Endothelial cell (in vitro differentiated cells): ENCODE measurements around the gene CARMIL1. TPM values are rescaled to one million over a fixed set of nuclear protein-coding genes. Genes with fewer than 3 reads are reported as not detected.

Experiments
- DNase-seq: peaks from one replicate; pipeline ENCODE4 v3.0.0; 2021; ENCODE audit warnings: low spot score
- H3K27ac Mint-ChIP-seq: one replicate; pipeline ENCODE4 v1.8.0; 2021; ENCODE audit warnings: mixed read lengths, inconsistent platforms; ENCODE audit not compliant: unreplicated experiment
- H3K27me3 Mint-ChIP-seq: one replicate; pipeline ENCODE4 v1.8.0; 2021; ENCODE audit warnings: mild to moderate bottlenecking, moderate library complexity, mixed read lengths, inconsistent platforms; ENCODE audit not compliant: unreplicated experiment
- H3K36me3 Mint-ChIP-seq: one replicate; pipeline ENCODE4 v1.8.0; 2021; ENCODE audit warnings: mild to moderate bottlenecking, low read depth, mixed read lengths, inconsistent platforms; ENCODE audit not compliant: unreplicated experiment
- H3K4me1 Mint-ChIP-seq: one replicate; pipeline ENCODE4 v1.8.0; 2021; ENCODE audit warnings: mild to moderate bottlenecking, mixed read lengths, inconsistent platforms; ENCODE audit not compliant: unreplicated experiment
- H3K4me3 Mint-ChIP-seq: one replicate; pipeline ENCODE4 v1.8.0; 2021; ENCODE audit warnings: mild to moderate bottlenecking, mixed read lengths, inconsistent platforms; ENCODE audit not compliant: unreplicated experiment
- H3K9me3 Mint-ChIP-seq: one replicate; pipeline ENCODE4 v1.8.0; 2021; ENCODE audit warnings: mixed read lengths, inconsistent platforms; ENCODE audit not compliant: unreplicated experiment
- CTCF ChIP-seq: fragments of 200-600 bp; sonication (generic); IDR thresholded peaks from one replicate; pipeline ENCODE4 v1.5.0; 2021; ENCODE audit warnings: antibody characterized with exemption; ENCODE audit not compliant: unreplicated experiment
- total RNA-seq: library from RNA; stranded (reverse); fragmentation: NEBNext Ultra II Directional; extraction: Animal tissue kit (Norgen Biotek cat#: 25700); gene quantifications from one replicate; pipeline ENCODE4 v1.2.1, GENCODE V29; 2021; ENCODE audit not compliant: unreplicated experiment

CARMIL1 gene
- total RNA-seq, 1 donor from 2014 or later = 32.5 TPM

- DNase-seq = no peak
- no peak for TF ChIP-seq CTCF
- peak overlapping the region; percentile 49 for H3K27ac Mint-ChIP-seq
Measured at GRCh38 chr6:25449774-25450173, 170.6 kb downstream of the CARMIL1 start.

DNA sequence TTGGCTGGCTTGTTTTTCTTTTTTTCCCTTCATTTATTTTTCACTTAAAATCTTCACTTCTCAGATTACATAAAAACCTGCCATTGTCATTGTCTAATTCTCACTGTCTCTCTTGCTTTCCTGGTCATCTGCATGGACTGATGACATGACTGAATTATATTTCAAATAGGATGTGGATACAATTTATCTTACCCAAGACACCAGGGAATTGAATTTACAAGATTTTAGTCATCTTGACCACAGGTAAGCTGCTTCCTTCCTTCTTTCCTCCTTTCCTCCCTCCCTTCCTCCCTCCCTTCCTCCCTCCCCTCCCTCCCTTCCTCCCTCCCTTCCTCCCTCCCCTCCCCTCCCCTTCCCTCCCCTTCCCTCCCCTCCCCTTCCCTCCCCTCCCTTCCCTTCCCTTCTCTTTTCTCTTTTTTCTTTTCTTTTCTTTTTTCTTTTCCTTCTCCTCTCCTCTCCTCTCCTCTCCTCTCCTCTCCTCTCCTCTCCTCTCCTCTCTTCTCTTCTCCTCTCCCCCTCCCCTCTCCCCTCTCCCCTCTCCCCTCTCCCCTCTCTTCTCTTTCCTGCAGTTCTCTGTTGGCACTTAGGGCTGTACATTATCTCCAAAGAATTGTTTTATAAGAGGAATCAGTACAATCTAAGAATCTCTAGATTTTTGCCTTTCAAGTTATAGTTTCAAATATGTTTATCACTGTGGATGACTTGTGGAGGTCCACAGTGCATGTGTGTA, 171.5 kb downstream of the CARMIL1 start:
- DNase-seq = no peak
- peaks cover 15% of the 10 kb centered on the region for H3K36me3 Mint-ChIP-seq
- H3K4me3 Mint-ChIP-seq = no peak overlapping the region
- no peaks in the 10 kb centered on the region for H3K9me3 Mint-ChIP-seq
- peaks cover 33% of the 10 kb centered on the region for H3K4me1 Mint-ChIP-seq
- peaks cover 1% of the 10 kb centered on the region for H3K27me3 Mint-ChIP-seq
- peak overlapping the region; percentile 49 for H3K27ac Mint-ChIP-seq
- TF ChIP-seq CTCF = no peak

More at GRCh38 chr6:25449774-25450173, 170.6 kb downstream of the CARMIL1 start:
- no peaks in the 10 kb centered on the region for H3K9me3 Mint-ChIP-seq
- H3K4me1 Mint-ChIP-seq = peaks cover 33% of the 10 kb centered on the region
- peaks cover 20% of the 10 kb centered on the region for H3K36me3 Mint-ChIP-seq
- H3K4me3 Mint-ChIP-seq = no peak overlapping the region
- no peaks in the 10 kb centered on the region for H3K27me3 Mint-ChIP-seq

GRCh38 chr6:25452031-25452430, 172.9 kb downstream of the CARMIL1 start:
- Mint-ChIP-seq H3K27me3 (peaks cover 1% of the 10 kb centered on the region), H3K4me3 (no peak overlapping the region), H3K4me1 (peaks cover 29% of the 10 kb centered on the region), H3K27ac (no peak overlapping the region), H3K36me3 (peaks cover 4% of the 10 kb centered on the region), H3K9me3 (no peaks in the 10 kb centered on the region)
- no peak for TF ChIP-seq CTCF
- DNase-seq = no peak

DNA sequence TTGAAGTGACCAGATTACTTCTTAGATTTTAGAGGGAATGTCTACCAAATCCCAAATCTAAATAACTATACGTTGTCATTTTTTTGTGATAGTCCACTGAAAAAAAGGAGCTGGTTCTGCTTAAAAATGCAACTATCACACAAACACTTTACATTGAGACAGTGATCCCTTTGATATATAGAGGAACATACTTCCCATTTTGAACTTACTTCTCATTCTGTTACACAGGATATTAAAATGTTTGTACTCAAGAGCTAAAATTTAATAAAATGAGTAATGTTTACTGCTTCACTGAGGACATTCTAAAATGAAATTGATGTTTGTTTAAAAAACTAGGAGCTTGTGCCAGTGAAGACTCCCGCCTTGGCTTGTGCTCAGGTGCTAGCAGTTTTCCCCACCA, 174.1 kb downstream of the CARMIL1 start:
- Mint-ChIP-seq H3K36me3 (no peaks in the 10 kb centered on the region), H3K27ac (no peak overlapping the region)

More for the DNA sequence above, 174.1 kb downstream of the CARMIL1 start:
- H3K27me3 Mint-ChIP-seq = peaks cover 1% of the 10 kb centered on the region
- H3K9me3 Mint-ChIP-seq = no peaks in the 10 kb centered on the region
- no peak for DNase-seq
- no peak overlapping the region for H3K4me3 Mint-ChIP-seq
- H3K4me1 Mint-ChIP-seq = peaks cover 19% of the 10 kb centered on the region
- no peak for TF ChIP-seq CTCF
